ENCODE data around the gene GIMAP6. TPM values are rescaled to one million over a fixed set of nuclear protein-coding genes. Genes with fewer than 3 reads are reported as not detected.

The GIMAP6 gene
- total RNA-seq, 1 experiment from 2014 or later = not detected

DNA sequence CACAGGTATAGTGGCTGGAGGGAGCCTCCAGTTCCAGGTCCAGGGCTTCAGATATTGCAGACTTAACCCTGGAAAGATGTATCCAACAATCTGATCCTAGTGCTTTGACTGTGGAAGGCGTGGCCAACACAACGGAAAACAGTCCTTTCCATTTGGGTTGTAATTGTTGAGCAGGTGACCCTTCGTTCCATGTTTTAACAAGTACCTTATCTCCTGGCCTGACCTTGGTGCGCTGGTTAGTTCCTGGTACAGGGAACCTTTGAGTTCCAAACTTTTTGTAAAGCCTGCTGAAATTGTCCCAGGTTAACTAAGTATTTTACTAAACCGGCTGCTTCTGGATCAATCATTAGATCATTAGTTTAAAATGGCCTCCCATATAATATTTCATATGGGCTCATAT lies 23.9 kb upstream of the GIMAP6 start:
- Histone ChIP-seq H3K27me3 (ENCODE audit: low read length) (peaks cover 43% of the 10 kb centered on the region), H3K9me3 (ENCODE audit: low read length) (no peaks in the 10 kb centered on the region), H3K79me2 (ENCODE audit: low read length) (no peaks in the 10 kb centered on the region), H3K9ac (ENCODE audit: low read length) (no peak overlapping the region), H3K9me2 (replicated peaks; ENCODE audit: low read length) (no peaks in the 10 kb centered on the region), H3K4me1 (ENCODE audit: insufficient read depth, low read length) (no peaks in the 10 kb centered on the region), H2AFZ (ENCODE audit: low read length) (no peak overlapping the region), H3F3A (ENCODE audit: low read length, unreplicated experiment) (no peaks in the 10 kb centered on the region), H3K36me3 (ENCODE audit: low read depth, low read length) (no peaks in the 10 kb centered on the region), H4K20me1 (ENCODE audit: low read length) (no peaks in the 10 kb centered on the region), H3K4me3 (ENCODE audit: low read length) (no peak overlapping the region), H3K4me2 (ENCODE audit: low read length) (no peak overlapping the region), H3K27ac (ENCODE audit: low read length) (no peak overlapping the region)
- TF ChIP-seq EZH2phosphoT487 (IDR thresholded peaks at IDR 0.05; ENCODE audit: borderline replicate concordance, low read length) (no peak), EZH2 (IDR thresholded peaks at IDR 0.05; ENCODE audit: low read length, unreplicated experiment) (no peak)
- TF ChIP-seq, protein P1, sequence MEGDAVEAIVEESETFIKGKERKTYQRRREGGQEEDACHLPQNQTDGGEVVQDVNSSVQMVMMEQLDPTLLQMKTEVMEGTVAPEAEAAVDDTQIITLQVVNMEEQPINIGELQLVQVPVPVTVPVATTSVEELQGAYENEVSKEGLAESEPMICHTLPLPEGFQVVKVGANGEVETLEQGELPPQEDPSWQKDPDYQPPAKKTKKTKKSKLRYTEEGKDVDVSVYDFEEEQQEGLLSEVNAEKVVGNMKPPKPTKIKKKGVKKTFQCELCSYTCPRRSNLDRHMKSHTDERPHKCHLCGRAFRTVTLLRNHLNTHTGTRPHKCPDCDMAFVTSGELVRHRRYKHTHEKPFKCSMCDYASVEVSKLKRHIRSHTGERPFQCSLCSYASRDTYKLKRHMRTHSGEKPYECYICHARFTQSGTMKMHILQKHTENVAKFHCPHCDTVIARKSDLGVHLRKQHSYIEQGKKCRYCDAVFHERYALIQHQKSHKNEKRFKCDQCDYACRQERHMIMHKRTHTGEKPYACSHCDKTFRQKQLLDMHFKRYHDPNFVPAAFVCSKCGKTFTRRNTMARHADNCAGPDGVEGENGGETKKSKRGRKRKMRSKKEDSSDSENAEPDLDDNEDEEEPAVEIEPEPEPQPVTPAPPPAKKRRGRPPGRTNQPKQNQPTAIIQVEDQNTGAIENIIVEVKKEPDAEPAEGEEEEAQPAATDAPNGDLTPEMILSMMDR (conservative IDR thresholded peaks at IDR 0.05; ENCODE audit: low read depth, low read length) = no peak
- DNase-seq (no peak), ATAC-seq (no peak)
- no TSS peak for BruUV-seq (replicated peaks)
- CTCF ChIA-PET = no interaction called here
- intact Hi-C loops (cut with micrococcal nuclease) = no loop called here
- POLR2A ChIA-PET (ENCODE audit: unreplicated experiment) = no interaction called here

DNA sequence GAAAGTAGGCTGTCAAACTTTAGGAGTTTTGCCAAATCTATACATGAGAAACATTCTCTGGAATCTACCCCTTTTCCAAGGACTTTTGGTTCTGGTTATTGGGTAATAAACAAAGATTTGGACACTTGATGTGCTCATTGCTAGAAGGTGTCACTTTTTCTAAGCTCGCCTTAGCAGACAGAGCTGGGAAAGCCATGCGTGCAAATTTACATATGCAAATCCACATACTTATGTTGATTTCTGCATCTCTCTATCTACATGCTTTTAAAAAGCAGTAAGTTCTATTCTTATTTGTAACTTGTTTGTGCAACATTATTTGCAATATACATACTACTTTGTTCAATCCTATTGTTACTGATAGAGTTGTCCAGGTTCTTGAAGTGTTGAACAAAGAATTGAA lies 22.5 kb upstream of the GIMAP6 start:
- Histone ChIP-seq H3K79me2 (ENCODE audit: low read length) (no peaks in the 10 kb centered on the region), H4K20me1 (ENCODE audit: low read length) (no peaks in the 10 kb centered on the region), H3K27ac (ENCODE audit: low read length) (no peak overlapping the region), H3K4me3 (ENCODE audit: low read length) (no peak overlapping the region), H3K9ac (ENCODE audit: low read length) (no peak overlapping the region), H3F3A (ENCODE audit: low read length, unreplicated experiment) (no peaks in the 10 kb centered on the region), H3K4me1 (ENCODE audit: insufficient read depth, low read length) (no peaks in the 10 kb centered on the region), H2AFZ (ENCODE audit: low read length) (no peak overlapping the region), H3K27me3 (ENCODE audit: low read length) (peaks cover 43% of the 10 kb centered on the region), H3K36me3 (ENCODE audit: low read depth, low read length) (no peaks in the 10 kb centered on the region), H3K9me2 (replicated peaks; ENCODE audit: low read length) (no peaks in the 10 kb centered on the region), H3K9me3 (ENCODE audit: low read length) (no peaks in the 10 kb centered on the region), H3K4me2 (ENCODE audit: low read length) (no peak overlapping the region)
- ChIA-PET CTCF (no interaction called here), POLR2A (ENCODE audit: unreplicated experiment) (no interaction called here)
- intact Hi-C loops (cut with micrococcal nuclease) = no loop called here
- no peak for DNase-seq
- no TSS peak for BruUV-seq (replicated peaks)
- no peak for ATAC-seq
- TF ChIP-seq, protein P1 (conservative IDR thresholded peaks at IDR 0.05; ENCODE audit: low read depth, low read length) = no peak
- no peak for TF ChIP-seq EZH2 (IDR thresholded peaks at IDR 0.05; ENCODE audit: low read length, unreplicated experiment)
- no peak for TF ChIP-seq EZH2phosphoT487 (IDR thresholded peaks at IDR 0.05; ENCODE audit: borderline replicate concordance, low read length)

DNA sequence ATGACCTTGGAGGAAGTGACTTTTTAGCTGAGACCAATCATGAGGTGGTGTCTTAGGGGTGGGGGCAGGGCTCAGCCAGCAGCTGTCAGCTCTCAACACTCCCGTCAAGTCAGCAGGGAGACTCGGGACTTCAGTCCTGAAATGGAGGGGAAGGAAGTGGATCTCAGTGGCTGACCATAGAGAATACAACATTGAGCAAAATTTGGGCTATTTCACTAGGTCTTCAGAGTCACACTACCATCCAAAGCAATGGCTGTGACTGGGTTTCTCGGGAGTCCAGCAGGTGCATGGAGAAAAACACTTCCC lies 16.8 kb upstream of the GIMAP6 start:
- Histone ChIP-seq H3K27ac (ENCODE audit: low read length) (no peak overlapping the region), H3K79me2 (ENCODE audit: low read length) (no peaks in the 10 kb centered on the region), H3K9me2 (replicated peaks; ENCODE audit: low read length) (no peaks in the 10 kb centered on the region), H3K4me1 (ENCODE audit: insufficient read depth, low read length) (no peaks in the 10 kb centered on the region), H3K36me3 (ENCODE audit: low read depth, low read length) (no peaks in the 10 kb centered on the region), H3K9ac (ENCODE audit: low read length) (no peak overlapping the region), H3F3A (ENCODE audit: low read length, unreplicated experiment) (no peaks in the 10 kb centered on the region), H4K20me1 (ENCODE audit: low read length) (no peaks in the 10 kb centered on the region), H3K4me2 (ENCODE audit: low read length) (no peak overlapping the region), H3K9me3 (ENCODE audit: low read length) (no peaks in the 10 kb centered on the region), H2AFZ (ENCODE audit: low read length) (no peak overlapping the region), H3K4me3 (ENCODE audit: low read length) (no peak overlapping the region), H3K27me3 (ENCODE audit: low read length) (no peaks in the 10 kb centered on the region)
- TF ChIP-seq, protein P1 (conservative IDR thresholded peaks at IDR 0.05; ENCODE audit: low read depth, low read length) = no peak
- no peak for TF ChIP-seq EZH2phosphoT487 (IDR thresholded peaks at IDR 0.05; ENCODE audit: borderline replicate concordance, low read length)
- no peak for TF ChIP-seq EZH2 (IDR thresholded peaks at IDR 0.05; ENCODE audit: low read length, unreplicated experiment)
- no peak for ATAC-seq
- no TSS peak for BruUV-seq (replicated peaks)
- ChIA-PET POLR2A (ENCODE audit: unreplicated experiment) (no interaction called here), CTCF (no interaction called here)
- intact Hi-C loops (cut with micrococcal nuclease) = no loop called here
- no peak for DNase-seq
